Esophagus muscularis mucosa (tissue), 3 donors: Measurements from ENCODE around the gene TSN.

ENCODE experiments used
- CTCF ChIP-seq, 3 experiments: fragments of 200-600 bp in 2 of 3; fragments of 450-650 bp in 1 of 3; sonication (generic) in 2 of 3; IDR thresholded peaks; one replicate each; pipeline ENCODE4 v1.5.1; 2017 to 2019; ENCODE audit warnings: antibody characterized with exemption in 3 of 3, mild to moderate bottlenecking in 2 of 3, moderate library complexity in 1 of 3
- POLR2AphosphoS5 ChIP-seq, 2 donors: sonication (generic); formaldehyde crosslinking; IDR thresholded peaks; one replicate each; pipeline ENCODE4 v1.6.1; 2017; ENCODE audit warnings: antibody characterized with exemption in 2 of 2

- no peak for TF ChIP-seq CTCF (IDR thresholded peaks at IDR 0.05)
- no peak for TF ChIP-seq POLR2AphosphoS5 (IDR thresholded peaks at IDR 0.05)
Measured at GRCh38 chr2:121791801-121792221, 36.4 kb downstream of the TSN start.
